Ovary (tissue), 3 donors: ENCODE results near the gene GART.

ENCODE experiments used
- CTCF ChIP-seq, 3 donors: fragments of 450-650 bp in 2 of 3; fragments of 200-600 bp in 1 of 3; IDR thresholded peaks; one replicate each; pipeline versions ENCODE4 v1.5.1 to v1.8.0; 2016 to 2022; ENCODE audit warnings: antibody characterized with exemption in 3 of 3, mild to moderate bottlenecking in 1 of 3
- POLR2A ChIP-seq: fragments of 450-650 bp; IDR thresholded peaks from one replicate; pipeline ENCODE4 v1.6.1; 2017; ENCODE audit warnings: antibody characterized with exemption, mild to moderate bottlenecking, moderate library complexity
- donor health status: DM: no; HTN: no; CAD: no.

GRCh38 chr21:33540711-33541104 is 1.2 kb downstream of the GART start:
- TF ChIP-seq POLR2A, result no peak
- no peak for TF ChIP-seq CTCF (IDR thresholded peaks at IDR 0.05)
